ENCODE measurements around the gene AGAP3. TPM values are rescaled to one million over a fixed set of nuclear protein-coding genes. Genes with fewer than 3 reads are reported as not detected.

Gene AGAP3
- total RNA-seq, 1 donor from 2014 or later: 135 TPM

GRCh38 chr7:151095123-151095797 lies 9.0 kb downstream of the AGAP3 start:
- no peaks in the 10 kb centered on the region for H3K27me3 Mint-ChIP-seq (ENCODE audit: unreplicated experiment)
- no peaks in the 10 kb centered on the region for H3K9me3 Mint-ChIP-seq (ENCODE audit: unreplicated experiment)
- peak overlapping the region; percentile 73 for H3K27ac Mint-ChIP-seq (ENCODE audit: unreplicated experiment)
- H3K36me3 Mint-ChIP-seq (ENCODE audit: unreplicated experiment): peaks cover 7% of the 10 kb centered on the region
- H3K4me1 Mint-ChIP-seq (ENCODE audit: unreplicated experiment): peaks cover 39% of the 10 kb centered on the region
- H3K4me3 Mint-ChIP-seq (ENCODE audit: unreplicated experiment): no peak overlapping the region
- no peak for DNase-seq (ENCODE audit: extremely low spot score, unreplicated experiment)
- no peak for TF ChIP-seq CTCF (IDR thresholded peaks at IDR 0.05)

GRCh38 chr7:151095828-151096475 lies 9.7 kb downstream of the AGAP3 start:
- no peaks in the 10 kb centered on the region for H3K9me3 Mint-ChIP-seq (ENCODE audit: unreplicated experiment)
- no peak for DNase-seq (ENCODE audit: extremely low spot score, unreplicated experiment)
- no peak overlapping the region for H3K27ac Mint-ChIP-seq (ENCODE audit: unreplicated experiment)
- H3K4me1 Mint-ChIP-seq (ENCODE audit: unreplicated experiment): peaks cover 35% of the 10 kb centered on the region
- TF ChIP-seq CTCF (IDR thresholded peaks at IDR 0.05): no peak
- no peak overlapping the region for H3K4me3 Mint-ChIP-seq (ENCODE audit: unreplicated experiment)
- H3K36me3 Mint-ChIP-seq (ENCODE audit: unreplicated experiment): peaks cover 8% of the 10 kb centered on the region
- no peaks in the 10 kb centered on the region for H3K27me3 Mint-ChIP-seq (ENCODE audit: unreplicated experiment)

- Mint-ChIP-seq H3K9me3 (ENCODE audit: unreplicated experiment) (no peaks in the 10 kb centered on the region), H3K27ac (ENCODE audit: unreplicated experiment) (no peak overlapping the region), H3K4me3 (ENCODE audit: unreplicated experiment) (no peak overlapping the region), H3K36me3 (ENCODE audit: unreplicated experiment) (peaks cover 2% of the 10 kb centered on the region), H3K27me3 (ENCODE audit: unreplicated experiment) (no peaks in the 10 kb centered on the region), H3K4me1 (ENCODE audit: unreplicated experiment) (peaks cover 45% of the 10 kb centered on the region)
- TF ChIP-seq CTCF (IDR thresholded peaks at IDR 0.05): no peak
- no peak for DNase-seq (ENCODE audit: extremely low spot score, unreplicated experiment)
Observed at GRCh38 chr7:151099486-151100211, 13.4 kb downstream of the AGAP3 start.

- peaks cover 2% of the 10 kb centered on the region for H3K36me3 Mint-ChIP-seq (ENCODE audit: unreplicated experiment)
- peaks cover 49% of the 10 kb centered on the region for H3K4me1 Mint-ChIP-seq (ENCODE audit: unreplicated experiment)
- no peaks in the 10 kb centered on the region for H3K9me3 Mint-ChIP-seq (ENCODE audit: unreplicated experiment)
- H3K4me3 Mint-ChIP-seq (ENCODE audit: unreplicated experiment): no peak overlapping the region
- no peak for TF ChIP-seq CTCF (IDR thresholded peaks at IDR 0.05)
- H3K27ac Mint-ChIP-seq (ENCODE audit: unreplicated experiment): no peak overlapping the region
- no peak for DNase-seq (ENCODE audit: extremely low spot score, unreplicated experiment)
- H3K27me3 Mint-ChIP-seq (ENCODE audit: unreplicated experiment): no peaks in the 10 kb centered on the region
Observed at GRCh38 chr7:151100921-151101320, 14.6 kb downstream of the AGAP3 start.
